Endodermal cell (in vitro differentiated cells): ENCODE results near the gene SERPINB10. TPM values are rescaled to one million over a fixed set of nuclear protein-coding genes. Genes with fewer than 3 reads are reported as not detected.

ENCODE experiments used
- DNase-seq: peaks from one replicate; pipeline ENCODE4 v3.0.0-alpha.2; 2017
- H3K27ac ChIP-seq: 2 replicates; pipeline ENCODE4 v1.5.1; 2013; ENCODE audit warnings: mild to moderate bottlenecking, low read depth, low read length, moderate library complexity
- H3K27me3 ChIP-seq: 2 replicates; pipeline ENCODE4 v1.6.1; 2013; ENCODE audit warnings: mild to moderate bottlenecking, low read length, moderate library complexity; ENCODE audit not compliant: insufficient read depth, control insufficient read depth, poor library complexity, severe bottlenecking
- H3K36me3 ChIP-seq: 2 replicates; pipeline ENCODE4 v1.7.0; 2013; ENCODE audit warnings: mild to moderate bottlenecking, low read length, moderate library complexity; ENCODE audit not compliant: control insufficient read depth, insufficient read depth
- H3K4me1 ChIP-seq: one replicate; pipeline ENCODE4 v1.7.0; 2013; ENCODE audit warnings: low read length; ENCODE audit not compliant: control insufficient read depth, insufficient read depth
- H3K4me3 ChIP-seq: 2 replicates; pipeline ENCODE4 v1.5.1; 2013; ENCODE audit warnings: mild to moderate bottlenecking, low read length, moderate library complexity
- H3K9ac ChIP-seq: 2 replicates; pipeline ENCODE4 v1.6.1; 2013; ENCODE audit warnings: mild to moderate bottlenecking, low read length, moderate library complexity; ENCODE audit not compliant: poor library complexity, severe bottlenecking; ENCODE audit errors: extremely low read depth
- H3K9me3 ChIP-seq: 2 replicates; pipeline ENCODE4 v1.6.1; 2013; ENCODE audit warnings: mild to moderate bottlenecking, low read length, moderate library complexity; ENCODE audit not compliant: control insufficient read depth
- H3K27ac Mint-ChIP-seq: 2 replicates; pipeline ENCODE4 v1.8.0; 2020; ENCODE audit warnings: mixed read lengths
- H3K27me3 Mint-ChIP-seq: 2 replicates; pipeline ENCODE4 v1.8.0; 2021; ENCODE audit warnings: mild to moderate bottlenecking, mixed read lengths; ENCODE audit not compliant: insufficient read depth
- H3K36me3 Mint-ChIP-seq: 2 replicates; pipeline ENCODE4 v1.8.0; 2020; ENCODE audit warnings: low read depth, mixed read lengths
- H3K4me1 Mint-ChIP-seq: 2 replicates; pipeline ENCODE4 v1.8.0; 2020; ENCODE audit warnings: mixed read lengths
- H3K4me3 Mint-ChIP-seq: 2 replicates; pipeline ENCODE4 v1.8.0; 2020; ENCODE audit warnings: mild to moderate bottlenecking, moderate library complexity, mixed read lengths
- H3K9me3 Mint-ChIP-seq: 2 replicates; pipeline ENCODE4 v1.8.0; 2020; ENCODE audit warnings: mild to moderate bottlenecking, mixed read lengths
- WGBS, 2 experiments: methylation state at CpG; one replicate each; pipeline versions ENCODE4 v1.1.5 to v1.1.7; 2013; ENCODE audit warnings: missing lambda C conversion rate in 2 of 2, mixed read lengths in 1 of 2; ENCODE audit not compliant: insufficient coverage in 1 of 2, insufficient read length in 1 of 2; 5-methylcytosine and 5-hydroxymethylcytosine counted together
- long read RNA-seq, 4 experiments: library from polyadenylated mRNA in 2 of 4; library from RNA in 1 of 4; library from capped mRNA in 1 of 4; stranded (forward) in 3 of 4; unstranded in 1 of 4; transcript quantifications; one replicate each; pipeline ENCODE4 v2.0.0, GENCODE V29; 2020 to 2021; ENCODE audit warnings: inconsistent platforms in 1 of 4
- polyA plus RNA-seq, 2 experiments: library from polyadenylated mRNA; stranded (reverse); fragments of 50-300 nt; gene quantifications; one replicate each; pipeline ENCODE4 v1.2.3, GENCODE V29; 2013
- total RNA-seq, 2 donors: library from RNA; stranded (reverse); fragmentation: NEBNext Ultra II Directional in 1 of 2; extraction: Animal tissue kit (Norgen Biotek cat#: 25700) in 1 of 2; gene quantifications; 2 replicates in 1 of 2; 3 replicates in 1 of 2; pipeline ENCODE4 v1.2.1, GENCODE V29; 2021
- TF ChIP-seq, protein P1 (sequence below): fragments of 200-600 bp; sonication (generic); conservative IDR thresholded peaks from 2 replicates; pipeline ENCODE4 v1.5.0; 2021; ENCODE audit warnings: antibody characterized with exemption, mild to moderate bottlenecking

Gene SERPINB10, protein sequence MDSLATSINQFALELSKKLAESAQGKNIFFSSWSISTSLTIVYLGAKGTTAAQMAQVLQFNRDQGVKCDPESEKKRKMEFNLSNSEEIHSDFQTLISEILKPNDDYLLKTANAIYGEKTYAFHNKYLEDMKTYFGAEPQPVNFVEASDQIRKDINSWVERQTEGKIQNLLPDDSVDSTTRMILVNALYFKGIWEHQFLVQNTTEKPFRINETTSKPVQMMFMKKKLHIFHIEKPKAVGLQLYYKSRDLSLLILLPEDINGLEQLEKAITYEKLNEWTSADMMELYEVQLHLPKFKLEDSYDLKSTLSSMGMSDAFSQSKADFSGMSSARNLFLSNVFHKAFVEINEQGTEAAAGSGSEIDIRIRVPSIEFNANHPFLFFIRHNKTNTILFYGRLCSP
- total RNA-seq, result not detected
- not detected for polyA plus RNA-seq (2013, experiment 1 of 2)
- not detected for polyA plus RNA-seq (2013, experiment 2 of 2)
- long read RNA-seq, experiment 1, result 0 reads
- long read RNA-seq, experiment 2, result 0 reads
- long read RNA-seq, experiment 3, result 0 reads
- long read RNA-seq, experiment 4, result 0 reads

DNA sequence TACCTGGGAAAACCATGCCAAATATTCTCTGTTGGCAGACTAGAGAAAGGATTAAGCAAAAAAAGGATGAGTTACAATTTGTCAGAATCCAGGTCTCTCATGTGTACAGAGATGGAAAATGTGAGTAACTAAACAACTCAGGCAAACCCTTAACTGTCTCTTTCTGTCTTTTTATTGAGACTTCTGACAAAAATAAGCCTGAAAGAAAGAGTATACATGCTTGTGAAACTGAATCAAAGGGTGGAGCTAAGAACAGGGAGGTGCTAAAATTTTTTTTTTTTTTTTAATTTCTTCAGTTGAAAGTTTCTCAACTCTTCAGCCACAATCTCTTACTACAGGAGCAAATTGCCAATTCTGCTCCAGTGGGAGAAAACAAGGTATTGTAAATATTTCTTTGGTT, at the start of gene SERPINB10:
TSS of gene SERPINB10 (plus strand) at position 295 of the 400 bp plus-strand sequence. CDS start 7,553 bp downstream, outside the sequence.
- no peak within 1 kb of the TSS for H3K9ac ChIP-seq
- no peaks in the 10 kb centered on the region for H3K4me1 Mint-ChIP-seq
- no peak within 1 kb of the TSS for H3K27ac ChIP-seq
- H3K36me3 Mint-ChIP-seq, result no peaks in the 10 kb centered on the region
- H3K4me3 Mint-ChIP-seq, result no peak within 1 kb of the TSS
- DNase-seq, result no peak
- H3K36me3 ChIP-seq, result no peaks in the 10 kb centered on the region
- no peaks in the 10 kb centered on the region for H3K9me3 Mint-ChIP-seq
- no peak within 1 kb of the TSS for H3K4me3 ChIP-seq
- no peaks in the 10 kb centered on the region for H3K4me1 ChIP-seq
- TF ChIP-seq, protein P1, sequence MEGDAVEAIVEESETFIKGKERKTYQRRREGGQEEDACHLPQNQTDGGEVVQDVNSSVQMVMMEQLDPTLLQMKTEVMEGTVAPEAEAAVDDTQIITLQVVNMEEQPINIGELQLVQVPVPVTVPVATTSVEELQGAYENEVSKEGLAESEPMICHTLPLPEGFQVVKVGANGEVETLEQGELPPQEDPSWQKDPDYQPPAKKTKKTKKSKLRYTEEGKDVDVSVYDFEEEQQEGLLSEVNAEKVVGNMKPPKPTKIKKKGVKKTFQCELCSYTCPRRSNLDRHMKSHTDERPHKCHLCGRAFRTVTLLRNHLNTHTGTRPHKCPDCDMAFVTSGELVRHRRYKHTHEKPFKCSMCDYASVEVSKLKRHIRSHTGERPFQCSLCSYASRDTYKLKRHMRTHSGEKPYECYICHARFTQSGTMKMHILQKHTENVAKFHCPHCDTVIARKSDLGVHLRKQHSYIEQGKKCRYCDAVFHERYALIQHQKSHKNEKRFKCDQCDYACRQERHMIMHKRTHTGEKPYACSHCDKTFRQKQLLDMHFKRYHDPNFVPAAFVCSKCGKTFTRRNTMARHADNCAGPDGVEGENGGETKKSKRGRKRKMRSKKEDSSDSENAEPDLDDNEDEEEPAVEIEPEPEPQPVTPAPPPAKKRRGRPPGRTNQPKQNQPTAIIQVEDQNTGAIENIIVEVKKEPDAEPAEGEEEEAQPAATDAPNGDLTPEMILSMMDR, result no peak
- no peaks in the 10 kb centered on the region for H3K27me3 ChIP-seq
- H3K27me3 Mint-ChIP-seq, result peaks cover 2% of the 10 kb centered on the region
- no peaks in the 10 kb centered on the region for H3K9me3 ChIP-seq
- H3K27ac Mint-ChIP-seq, result no peak within 1 kb of the TSS

DNA sequence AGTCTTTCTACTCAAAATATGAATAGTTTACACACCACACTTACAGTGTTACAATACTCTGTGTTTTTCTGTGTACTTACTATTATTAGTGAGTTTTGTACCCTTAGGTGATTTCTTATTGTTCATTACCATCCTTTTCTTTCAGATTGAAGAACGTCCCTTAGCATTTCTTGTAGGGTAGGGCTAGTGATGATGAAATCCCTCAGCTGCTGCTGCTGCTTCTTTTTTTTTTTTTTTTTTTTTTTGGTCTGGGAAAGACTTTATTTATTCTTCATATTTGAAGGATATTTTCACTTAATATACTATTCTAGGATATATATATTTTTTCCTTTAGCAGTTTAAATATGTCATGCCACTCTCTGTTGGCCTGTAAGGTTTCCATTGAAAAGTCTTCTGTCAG, 49.3 kb upstream of the SERPINB10 start:
- Histone ChIP-seq H3K4me1 (no peaks in the 10 kb centered on the region), H3K9ac (no peak overlapping the region), H3K4me3 (no peak overlapping the region), H3K9me3 (no peaks in the 10 kb centered on the region), H3K27me3 (no peaks in the 10 kb centered on the region), H3K27ac (no peak overlapping the region), H3K36me3 (no peaks in the 10 kb centered on the region)
- H3K4me1 Mint-ChIP-seq, result no peaks in the 10 kb centered on the region
- H3K27me3 Mint-ChIP-seq, result no peaks in the 10 kb centered on the region
- DNase-seq, result no peak
- no peaks in the 10 kb centered on the region for H3K36me3 Mint-ChIP-seq
- H3K9me3 Mint-ChIP-seq, result no peaks in the 10 kb centered on the region
- H3K4me3 Mint-ChIP-seq, result no peak overlapping the region
- WGBS, 2 experiments, result no CpG with 5 or more reads among the region's 1 CpG
- H3K27ac Mint-ChIP-seq, result no peak overlapping the region
- TF ChIP-seq, protein P1, result no peak

DNA sequence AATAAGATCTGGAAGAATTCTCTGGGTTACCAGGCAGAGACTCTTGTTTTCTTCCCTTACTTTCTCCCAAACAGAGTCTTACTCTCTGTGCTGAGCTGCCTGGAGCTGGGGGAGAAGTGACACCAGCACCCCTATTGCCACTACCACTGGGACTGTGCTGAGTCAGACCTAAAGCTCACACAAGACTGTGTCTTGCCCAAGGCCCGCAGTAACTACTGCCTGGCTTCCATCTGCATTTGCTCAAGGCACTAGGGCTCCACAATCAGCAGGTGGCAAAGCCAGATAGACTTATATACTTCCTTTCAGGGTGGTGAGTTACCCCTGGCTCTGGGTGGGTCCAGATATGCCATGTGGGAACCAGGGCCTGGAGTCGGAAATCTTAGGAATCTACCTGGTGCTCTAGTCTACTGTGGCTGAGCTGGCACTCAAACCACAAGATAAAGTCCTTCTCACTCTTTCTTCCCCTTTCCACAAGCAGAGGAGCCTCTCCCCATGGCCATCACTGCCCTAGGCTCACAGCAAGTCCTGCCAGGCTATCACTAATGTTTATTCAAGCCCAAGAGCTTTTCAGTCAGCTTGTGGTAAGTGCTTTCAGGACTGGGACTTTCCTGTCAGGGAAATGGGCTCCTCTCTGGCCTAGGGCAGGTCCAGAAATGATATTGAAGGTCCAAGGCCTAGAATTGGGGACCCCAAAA, 47.8 kb upstream of the SERPINB10 start:
- 83 to 95% methylated on average over 2 of the region's 2 CpGs for WGBS, 2 experiments
- Mint-ChIP-seq H3K4me3 (no peak overlapping the region), H3K36me3 (no peaks in the 10 kb centered on the region), H3K9me3 (no peaks in the 10 kb centered on the region), H3K4me1 (no peaks in the 10 kb centered on the region), H3K27me3 (no peaks in the 10 kb centered on the region), H3K27ac (no peak overlapping the region)
- H3K4me3 ChIP-seq, result no peak overlapping the region
- no peaks in the 10 kb centered on the region for H3K27me3 ChIP-seq
- H3K27ac ChIP-seq, result no peak overlapping the region
- H3K4me1 ChIP-seq, result no peaks in the 10 kb centered on the region
- H3K36me3 ChIP-seq, result no peaks in the 10 kb centered on the region
- TF ChIP-seq, protein P1, result no peak
- no peaks in the 10 kb centered on the region for H3K9me3 ChIP-seq
- DNase-seq, result no peak
- H3K9ac ChIP-seq, result no peak overlapping the region
